Daoy (cell line): ENCODE data around the gene HAUS3. TPM values are rescaled to one million over a fixed set of nuclear protein-coding genes. Genes with fewer than 3 reads are reported as not detected.

Experiments used
- DNase-seq: peaks from one replicate; pipeline ENCODE4 v3.0.0-alpha.2; 2015; ENCODE audit warnings: low read depth
- total RNA-seq: library from RNA; depleted of rRNA; stranded (reverse); fragments of >200 nt; shearing (Covaris generic); gene quantifications from 2 replicates; pipeline ENCODE4 v1.2.3, GENCODE V29; 2014; rRNA removed

HAUS3 gene
- 13.4 and 29.3 TPM in 2 replicates for total RNA-seq

GRCh38 chr4:2241410-2242353 lies at the start of gene HAUS3, which contains the start of gene POLN:
Gene HAUS3, minus strand, starts transcription at chr4:2242121. Its CDS starts 1,175 bp downstream, at chr4:2240946.
Gene POLN, minus strand, starts transcription at chr4:2242121. Its CDS starts 12,890 bp downstream, at chr4:2229231.
- peak; percentile 99 for DNase-seq

GRCh38 chr4:2290974-2291704 lies 49.2 kb upstream of the HAUS3 start:
- DNase-seq: no peak

GRCh38 chr4:2290488-2290887 lies 48.6 kb upstream of the HAUS3 start:
- no peak for DNase-seq

- DNase-seq: no peak
Observed at GRCh38 chr4:2289955-2290333, 48.0 kb upstream of the HAUS3 start.

GRCh38 chr4:2289311-2289954 lies 47.5 kb upstream of the HAUS3 start:
- DNase-seq: no peak

- DNase-seq: no peak
Observed at GRCh38 chr4:2288051-2288541, 46.2 kb upstream of the HAUS3 start.

GRCh38 chr4:2287594-2287915 lies 45.6 kb upstream of the HAUS3 start:
- DNase-seq: no peak

GRCh38 chr4:2286904-2287593 lies 45.1 kb upstream of the HAUS3 start:
- DNase-seq: no peak

- no peak for DNase-seq
Observed at GRCh38 chr4:2285613-2286381, 43.9 kb upstream of the HAUS3 start.

- DNase-seq: peak; percentile 66
Observed at GRCh38 chr4:2284934-2285612, 43.2 kb upstream of the HAUS3 start.

GRCh38 chr4:2284161-2284933 lies 42.4 kb upstream of the HAUS3 start:
- DNase-seq: no peak

- DNase-seq: no peak
Observed at GRCh38 chr4:2283199-2283711, 41.3 kb upstream of the HAUS3 start.

- DNase-seq: no peak
Observed at GRCh38 chr4:2281575-2282343, 39.8 kb upstream of the HAUS3 start.

- no peak for DNase-seq
Observed at GRCh38 chr4:2280531-2281300, 38.8 kb upstream of the HAUS3 start.

- no peak for DNase-seq
Observed at GRCh38 chr4:2277956-2278355, 36.0 kb upstream of the HAUS3 start.

GRCh38 chr4:2276581-2277325 lies 34.8 kb upstream of the HAUS3 start:
- DNase-seq: no peak
